Cardiac septum (tissue), 1 donor: ENCODE results near the gene SYNE2. TPM values are rescaled to one million over a fixed set of nuclear protein-coding genes. Genes with fewer than 3 reads are reported as not detected.
"Not testable (repeated sequence)": the region's sequence is repeated elsewhere in the genome, so short reads cannot be mapped to it uniquely, and the experiment has no call there.

Experiments used
- DNase-seq: peaks from one replicate; pipeline ENCODE4 v3.0.0-alpha.2; 2020; ENCODE audit warnings: low spot score
- intact Hi-C: fragments of 100-400 bp; cut with DNase I; formaldehyde crosslinking; loops from one replicate; pipeline ENCODE4 v1.14.0; 2022
- total RNA-seq: library from RNA; stranded (reverse); fragmentation: NEBNext Ultra II Directional; extraction: Animal tissue kit (Norgen Biotek cat#: 25700); gene quantifications from one replicate; pipeline ENCODE4 v1.2.1, GENCODE V29; 2021
- donor health status: DM: no; HTN: no; CAD: no.

SYNE2 gene
- total RNA-seq, 1 donor from 2014 or later = 61.4 TPM

- no peak for DNase-seq
- intact Hi-C loops = no loop called here
These were observed 294.5 kb downstream of the SYNE2 start for GRCh38 chr14:64147126-64147790.

- no peak for DNase-seq
- intact Hi-C loops = no loop called here
These were observed 297.1 kb downstream of the SYNE2 start for GRCh38 chr14:64149921-64150320.

GRCh38 chr14:64158608-64159007, 305.8 kb downstream of the SYNE2 start:
- intact Hi-C loops = no loop called here
- no peak for DNase-seq

GRCh38 chr14:64159588-64159987, 306.8 kb downstream of the SYNE2 start:
- no peak for DNase-seq
- intact Hi-C loops = no loop called here

- intact Hi-C loops = no loop called here
- no peak for DNase-seq
These were observed 317.4 kb downstream of the SYNE2 start for GRCh38 chr14:64170181-64170580.

GRCh38 chr14:64174922-64175782, 322.3 kb downstream of the SYNE2 start:
- DNase-seq = no peak
- intact Hi-C loops = no loop called here

- intact Hi-C loops = no loop called here
- no peak for DNase-seq
These were observed 323.5 kb downstream of the SYNE2 start for GRCh38 chr14:64176330-64176729.

GRCh38 chr14:64178814-64179213, 326.0 kb downstream of the SYNE2 start:
- DNase-seq = no peak
- intact Hi-C loops = no loop called here

- DNase-seq, intact Hi-C loops: not testable (repeated sequence)
These were observed 330.1 kb downstream of the SYNE2 start for GRCh38 chr14:64182908-64183307.

GRCh38 chr14:64184103-64184729, 331.4 kb downstream of the SYNE2 start:
- no peak for DNase-seq
- intact Hi-C loops = no loop called here

GRCh38 chr14:64185184-64185583, 332.4 kb downstream of the SYNE2 start:
- no peak for DNase-seq
- intact Hi-C loops = no loop called here

- no peak for DNase-seq
- intact Hi-C loops = no loop called here
These were observed 333.7 kb downstream of the SYNE2 start for GRCh38 chr14:64186231-64187129.

- intact Hi-C loops = no loop called here
- DNase-seq = no peak
These were observed 334.5 kb downstream of the SYNE2 start for GRCh38 chr14:64187331-64187730.

- intact Hi-C loops = no loop called here
- no peak for DNase-seq
These were observed 338.2 kb downstream of the SYNE2 start for GRCh38 chr14:64190974-64191502.

GRCh38 chr14:64191756-64192155, 339.0 kb downstream of the SYNE2 start:
- DNase-seq = no peak
- intact Hi-C loops = no loop called here

GRCh38 chr14:64193821-64194220, 341.0 kb downstream of the SYNE2 start:
- intact Hi-C loops = no loop called here
- DNase-seq = peak; percentile 17

GRCh38 chr14:64194404-64194803, 341.6 kb downstream of the SYNE2 start:
- DNase-seq = peak; percentile 27
- intact Hi-C loops = no loop called here

- DNase-seq = no peak
- intact Hi-C loops = no loop called here
These were observed 342.4 kb downstream of the SYNE2 start for GRCh38 chr14:64195199-64195598.

- intact Hi-C loops = no loop called here
- DNase-seq = no peak
These were observed 343.3 kb downstream of the SYNE2 start for GRCh38 chr14:64196056-64196455.
